Mesodermal cell (in vitro differentiated cells): Measurements from ENCODE around the gene ACER2.

ENCODE experiments used
- H3K27ac ChIP-seq: 2 replicates; pipeline ENCODE4 v1.7.0; 2013; ENCODE audit warnings: mild to moderate bottlenecking, low read depth, low read length, moderate library complexity; ENCODE audit not compliant: severe bottlenecking
- H3K36me3 ChIP-seq: 2 replicates; pipeline ENCODE4 v1.7.1; 2013; ENCODE audit warnings: mild to moderate bottlenecking, low read length, moderate library complexity; ENCODE audit not compliant: control insufficient read depth, insufficient read depth
- H3K4me1 ChIP-seq: one replicate; pipeline ENCODE4 v1.7.1; 2013; ENCODE audit warnings: mild to moderate bottlenecking, low read length; ENCODE audit not compliant: insufficient read depth, control insufficient read depth, poor library complexity, severe bottlenecking
- H3K4me3 ChIP-seq: 2 replicates; pipeline ENCODE4 v1.7.0; 2013; ENCODE audit warnings: low read length, control low read depth, mild to moderate bottlenecking; ENCODE audit not compliant: insufficient read depth, poor library complexity, severe bottlenecking; ENCODE audit errors: extremely low read depth
- H3K9me3 ChIP-seq: 2 replicates; pipeline ENCODE4 v1.7.1; 2013; ENCODE audit warnings: mild to moderate bottlenecking, low read length, moderate library complexity; ENCODE audit not compliant: control insufficient read depth
- WGBS, 2 experiments: methylation state at CpG; one replicate each; pipeline ENCODE4 v1.1.5; 2013; ENCODE audit warnings: missing lambda C conversion rate in 2 of 2; ENCODE audit not compliant: insufficient coverage in 2 of 2; 5-methylcytosine and 5-hydroxymethylcytosine counted together

ACER2 gene

DNA sequence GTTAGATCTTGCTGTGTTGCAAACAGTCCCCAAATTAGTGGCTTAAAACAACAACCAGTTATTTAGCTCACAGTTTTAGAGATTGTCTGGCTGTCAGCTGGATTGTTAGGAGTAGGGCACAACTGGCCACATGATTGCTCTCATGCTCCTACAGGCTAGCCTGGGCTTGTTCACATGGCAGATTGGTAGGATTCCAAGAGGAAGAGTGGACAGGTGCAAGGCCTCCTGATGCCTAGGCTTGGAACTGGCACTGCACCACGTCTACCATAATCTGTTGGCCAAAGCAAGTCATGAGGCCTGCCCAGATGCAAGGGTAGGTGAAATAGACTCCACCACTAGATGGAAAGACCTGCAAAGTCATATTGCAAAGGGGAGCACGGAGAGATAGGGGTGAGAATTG lies 76.4 kb downstream of the ACER2 start:
- H3K36me3 ChIP-seq = no peaks in the 10 kb centered on the region
- no peaks in the 10 kb centered on the region for H3K4me1 ChIP-seq
- WGBS, 2 experiments = 67 to 75% methylated on average over 1 of the region's 2 CpGs
- H3K4me3 ChIP-seq = no peak overlapping the region
- H3K27ac ChIP-seq = no peak overlapping the region
- no peaks in the 10 kb centered on the region for H3K9me3 ChIP-seq

DNA sequence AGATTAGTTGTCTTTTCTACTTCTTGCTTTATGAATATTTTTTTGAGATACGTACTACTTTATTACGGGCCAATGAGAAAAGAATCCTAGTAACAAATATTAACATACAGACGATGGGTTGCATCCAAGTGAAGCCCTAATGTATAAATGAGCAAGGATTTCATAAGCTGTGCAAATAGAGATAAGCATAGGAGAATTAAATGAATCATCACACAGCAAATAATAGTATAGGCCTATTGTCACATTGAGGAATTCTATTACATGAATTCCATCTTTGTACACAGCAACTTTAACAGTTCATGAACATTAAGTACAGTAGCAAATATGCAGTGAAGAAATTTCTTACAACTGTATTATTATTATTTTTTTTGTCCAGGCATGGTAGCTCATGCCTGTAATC lies 78.0 kb downstream of the ACER2 start:
- no CpG with 5 or more reads among the region's 3 CpGs for WGBS, 2 experiments
- H3K4me3 ChIP-seq = no peak overlapping the region
- no peaks in the 10 kb centered on the region for H3K9me3 ChIP-seq
- H3K27ac ChIP-seq = no peak overlapping the region
- no peaks in the 10 kb centered on the region for H3K4me1 ChIP-seq
- no peaks in the 10 kb centered on the region for H3K36me3 ChIP-seq

DNA sequence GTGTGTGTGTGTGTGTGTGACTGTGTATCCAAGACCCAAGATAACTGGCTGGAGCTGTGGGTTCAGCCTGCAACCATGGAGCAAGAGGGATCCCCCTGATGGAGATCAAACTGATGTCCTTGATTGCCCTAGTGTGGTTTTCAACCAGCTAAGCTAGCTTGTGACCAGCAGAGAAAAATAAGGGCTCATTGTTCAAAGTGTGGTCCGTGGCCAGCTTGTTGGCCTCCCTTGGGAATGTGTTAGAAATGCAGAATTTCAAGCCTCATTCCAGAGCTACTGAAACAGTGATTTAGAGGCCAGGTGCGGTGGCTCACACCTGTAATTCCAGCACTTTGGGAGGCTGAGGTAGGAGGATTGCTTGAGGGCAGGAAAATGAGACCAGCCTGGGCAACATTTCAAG lies 79.9 kb downstream of the ACER2 start:
- H3K9me3 ChIP-seq = no peaks in the 10 kb centered on the region
- H3K36me3 ChIP-seq = no peaks in the 10 kb centered on the region
- WGBS, 2 experiments = 77 to 100% methylated on average over 2 of the region's 2 CpGs
- no peaks in the 10 kb centered on the region for H3K4me1 ChIP-seq
- no peak overlapping the region for H3K27ac ChIP-seq
- no peak overlapping the region for H3K4me3 ChIP-seq

DNA sequence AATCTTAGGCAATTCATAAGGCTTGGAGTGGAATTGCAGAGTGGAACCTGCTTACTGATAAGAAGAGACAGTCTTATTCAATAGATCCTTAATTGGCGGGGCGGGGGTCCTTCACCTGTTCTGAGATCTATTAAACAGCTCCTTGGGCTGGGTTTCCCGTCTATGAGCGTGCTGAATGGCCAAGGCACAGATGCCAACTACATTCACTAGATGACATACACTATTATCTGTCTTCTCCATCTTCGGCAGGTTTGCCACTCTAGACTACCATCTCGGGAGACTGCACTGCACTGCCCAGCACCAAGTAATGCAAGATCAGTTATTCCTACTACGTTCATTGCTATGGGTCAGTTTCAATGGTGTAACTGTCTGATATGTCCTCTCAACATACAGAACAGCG lies 81.5 kb downstream of the ACER2 start:
- Histone ChIP-seq H3K4me1 (no peaks in the 10 kb centered on the region), H3K36me3 (no peaks in the 10 kb centered on the region), H3K9me3 (no peaks in the 10 kb centered on the region), H3K4me3 (no peak overlapping the region), H3K27ac (no peak overlapping the region)
- WGBS, 2 experiments = 89 to 94% methylated on average over 7 to 8 of the region's 8 CpGs

DNA sequence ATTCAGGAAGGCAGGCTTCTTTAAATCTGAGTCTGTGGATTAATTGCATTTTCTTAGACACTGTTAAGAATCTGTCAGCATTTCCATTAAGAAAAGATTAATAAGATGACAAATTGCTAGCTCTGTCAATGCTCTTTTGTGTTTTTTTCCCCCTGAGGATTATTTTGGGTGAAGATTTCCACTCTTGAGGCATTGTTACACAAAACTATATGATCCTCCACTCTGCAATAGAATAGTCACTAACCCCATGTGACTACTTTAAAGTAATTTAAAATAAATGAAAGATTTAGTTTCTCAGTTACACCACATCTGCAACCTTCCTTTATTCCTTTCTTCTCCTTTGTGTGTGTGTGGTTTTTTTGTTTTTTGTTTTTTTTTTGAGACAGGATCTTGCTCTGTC lies 82.0 kb downstream of the ACER2 start:
- Histone ChIP-seq H3K4me3 (no peak overlapping the region), H3K27ac (no peak overlapping the region), H3K9me3 (no peaks in the 10 kb centered on the region), H3K4me1 (no peaks in the 10 kb centered on the region), H3K36me3 (no peaks in the 10 kb centered on the region)

DNA sequence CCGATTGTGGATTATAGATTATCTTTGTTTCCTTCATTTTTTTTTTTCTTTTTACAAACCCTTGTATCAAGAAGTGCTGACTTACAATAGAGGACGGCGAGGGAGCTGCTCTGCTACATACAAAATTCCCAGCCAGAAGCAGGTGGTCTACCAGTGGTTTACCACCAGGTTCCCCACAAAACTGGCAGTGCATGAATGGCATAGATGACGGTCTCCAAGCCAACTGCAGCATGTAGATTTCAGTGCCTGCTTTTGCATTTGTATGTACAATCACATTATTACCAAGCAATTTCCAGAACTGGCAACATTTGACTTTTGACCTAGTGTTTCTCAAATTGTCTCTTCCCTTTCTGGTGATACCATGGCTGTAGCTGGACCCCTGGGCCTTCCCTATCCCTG lies 84.0 kb downstream of the ACER2 start:
- Histone ChIP-seq H3K4me3 (no peak overlapping the region), H3K27ac (no peak overlapping the region), H3K4me1 (no peaks in the 10 kb centered on the region), H3K9me3 (no peaks in the 10 kb centered on the region), H3K36me3 (no peaks in the 10 kb centered on the region)
- WGBS, 2 experiments = 89% methylated on average over 1 to 3 of the region's 4 CpGs

DNA sequence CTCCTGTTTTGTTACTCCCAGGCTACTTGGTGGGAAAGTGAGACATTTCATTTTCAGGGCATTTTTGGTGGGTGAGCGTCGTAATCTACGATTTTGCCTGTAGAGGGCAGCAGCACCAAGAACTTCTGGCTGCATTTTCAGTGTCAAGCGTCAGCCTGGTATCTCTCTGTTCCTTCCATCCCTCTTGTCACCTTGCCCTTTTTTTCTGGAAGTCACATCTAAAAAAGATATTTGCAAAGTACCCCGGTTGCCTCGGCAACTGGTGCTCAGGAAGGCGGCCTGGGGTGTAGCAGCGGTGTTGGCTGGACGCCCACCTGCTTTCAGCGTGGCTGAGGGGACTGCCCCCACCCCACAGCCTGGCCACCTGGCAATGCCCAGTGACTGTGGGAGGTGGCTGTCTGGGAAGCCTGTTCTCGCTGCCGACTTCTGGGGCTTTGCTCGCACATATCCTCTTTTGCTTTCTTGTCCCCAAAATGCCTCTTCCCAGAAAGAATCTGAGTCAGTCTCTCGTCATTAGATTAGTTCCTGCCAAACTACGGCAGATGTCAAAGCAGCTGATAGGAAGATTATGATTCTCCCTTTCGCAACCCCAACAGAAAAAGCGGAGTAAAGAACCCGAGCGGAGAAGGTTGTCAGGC lies 84.5 kb downstream of the ACER2 start:
- 35 to 47% methylated on average over 15 to 16 of the region's 19 CpGs for WGBS, 2 experiments
- no peak overlapping the region for H3K27ac ChIP-seq
- no peaks in the 10 kb centered on the region for H3K9me3 ChIP-seq
- no peaks in the 10 kb centered on the region for H3K36me3 ChIP-seq
- no peaks in the 10 kb centered on the region for H3K4me1 ChIP-seq
- H3K4me3 ChIP-seq = no peak overlapping the region

DNA sequence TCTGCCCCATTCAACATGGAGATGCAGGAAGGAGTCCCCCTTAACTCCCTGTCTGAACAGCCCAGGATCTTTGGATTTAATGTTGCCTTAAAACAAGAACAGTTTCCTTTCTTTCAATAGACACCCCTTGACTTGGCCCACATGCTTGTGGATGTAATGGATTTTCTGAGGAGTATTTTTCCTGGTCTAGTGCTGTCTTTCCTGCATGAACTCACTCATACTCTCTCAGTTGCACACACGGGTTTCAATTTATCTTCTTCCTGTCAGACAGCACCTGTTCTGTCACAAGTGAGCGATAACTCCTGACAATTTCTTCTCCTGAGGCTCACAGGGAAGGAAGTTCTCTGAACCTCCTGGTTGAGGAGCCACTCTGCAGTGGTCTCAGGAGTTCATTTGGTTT lies 85.1 kb downstream of the ACER2 start:
- WGBS, 2 experiments = 87 to 100% methylated on average over 2 of the region's 2 CpGs
- Histone ChIP-seq H3K4me3 (no peak overlapping the region), H3K4me1 (no peaks in the 10 kb centered on the region)

DNA sequence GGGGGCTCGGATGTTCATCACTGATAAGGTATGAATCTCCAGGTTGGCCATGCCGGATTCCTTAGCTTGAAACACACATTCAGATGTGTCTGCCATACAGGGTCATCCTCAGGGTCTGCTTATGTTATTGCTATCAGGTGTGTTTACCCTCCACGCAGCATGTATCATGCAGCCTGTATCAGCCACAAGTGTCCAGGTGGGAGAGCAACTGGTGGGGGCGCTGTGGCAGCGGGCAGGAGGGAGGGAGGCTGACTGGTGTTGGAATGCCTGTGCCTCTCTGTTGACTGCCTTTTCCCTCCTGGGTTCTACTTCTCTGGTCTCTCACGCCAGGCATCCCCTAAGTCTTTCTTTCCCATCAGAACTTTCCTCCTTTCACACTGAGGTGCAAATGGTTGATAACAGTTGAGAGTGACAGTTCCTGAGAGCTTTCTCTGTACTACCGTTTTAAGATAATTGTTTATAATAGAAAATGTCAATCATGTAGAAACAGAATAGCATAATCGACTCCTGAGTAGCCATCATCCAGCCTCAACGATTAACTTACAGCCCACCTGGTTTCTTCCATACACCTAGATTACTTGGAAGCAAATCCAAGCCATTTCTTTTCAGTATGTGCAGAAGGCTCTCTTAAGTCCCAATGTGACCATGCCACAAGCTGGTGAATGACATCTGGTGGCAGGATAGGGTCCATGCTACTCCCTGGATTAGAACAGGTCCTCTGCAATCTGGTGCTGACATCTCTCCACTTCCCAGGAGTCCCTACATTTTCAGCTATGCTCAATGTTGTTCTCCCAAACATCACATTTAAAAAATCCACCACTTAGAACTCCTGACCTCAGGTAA lies 86.6 kb downstream of the ACER2 start:
- no peaks in the 10 kb centered on the region for H3K9me3 ChIP-seq
- H3K4me1 ChIP-seq = no peaks in the 10 kb centered on the region
- H3K27ac ChIP-seq = no peak overlapping the region
- no peak overlapping the region for H3K4me3 ChIP-seq
- 79 to 84% methylated on average over 3 to 7 of the region's 9 CpGs for WGBS, 2 experiments
- no peaks in the 10 kb centered on the region for H3K36me3 ChIP-seq

More for the DNA sequence above, 85.1 kb downstream of the ACER2 start:
- no peaks in the 10 kb centered on the region for H3K36me3 ChIP-seq
- no peaks in the 10 kb centered on the region for H3K9me3 ChIP-seq
- no peak overlapping the region for H3K27ac ChIP-seq

DNA sequence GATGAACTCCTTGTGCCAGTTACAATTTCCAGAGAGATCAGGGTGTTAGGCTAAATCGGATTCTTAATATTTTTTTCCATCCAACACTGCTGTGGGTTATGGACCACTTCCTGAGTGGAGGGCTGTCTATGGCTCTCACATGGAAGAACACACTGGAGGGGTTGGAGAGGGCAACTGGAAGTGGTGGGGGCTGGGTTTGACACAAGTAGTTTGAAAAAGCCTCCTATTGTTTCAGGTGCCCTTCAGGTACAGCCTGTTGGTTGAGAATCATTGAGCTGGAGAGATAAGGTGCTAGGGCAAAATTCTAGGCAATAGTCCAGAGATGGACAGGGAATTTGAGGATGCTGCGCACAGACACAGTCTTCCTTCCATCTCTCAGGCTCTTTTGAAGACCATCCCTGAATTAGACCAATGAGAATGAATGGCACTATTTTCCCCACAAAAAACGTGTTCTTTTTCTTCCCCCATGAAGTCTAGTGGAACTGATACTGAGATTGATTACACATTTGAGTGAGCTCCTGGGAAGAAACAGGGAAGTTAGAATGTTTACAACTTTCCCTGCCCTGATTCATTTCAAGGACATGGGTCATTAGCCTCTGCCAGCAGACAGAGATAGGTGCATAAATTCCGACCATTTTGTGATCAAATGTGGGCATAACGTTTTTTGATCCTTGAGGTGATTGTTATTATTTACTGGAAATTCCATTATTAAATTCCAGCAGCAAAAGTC lies 87.7 kb downstream of the ACER2 start:
- no peak overlapping the region for H3K4me3 ChIP-seq
- no peak overlapping the region for H3K27ac ChIP-seq
- no peaks in the 10 kb centered on the region for H3K9me3 ChIP-seq
- 75 to 100% methylated on average over 1 of the region's 5 CpGs for WGBS, 2 experiments
- no peaks in the 10 kb centered on the region for H3K36me3 ChIP-seq
- H3K4me1 ChIP-seq = no peaks in the 10 kb centered on the region

DNA sequence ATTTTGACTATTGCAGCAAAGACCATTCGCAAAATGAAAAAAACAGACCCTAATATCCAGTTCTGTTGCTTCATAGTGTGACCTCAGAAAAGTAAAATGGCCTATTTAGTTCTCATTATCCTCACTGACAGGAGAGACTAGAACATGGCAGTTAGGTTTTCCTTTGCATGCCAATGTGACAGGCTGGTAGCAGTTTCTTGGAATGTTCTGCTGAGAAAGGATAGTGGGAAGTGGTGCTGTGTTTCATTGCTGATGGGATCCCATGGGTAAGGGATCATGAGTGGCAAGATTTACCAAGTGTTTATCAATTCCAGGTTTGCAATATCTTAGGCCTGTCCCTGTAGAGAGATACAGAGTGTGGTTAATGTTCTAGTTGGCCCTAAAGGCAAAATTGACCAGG lies 88.5 kb downstream of the ACER2 start:
- 100% methylated on average over 1 of the region's 1 CpG for WGBS, 2 experiments
- H3K9me3 ChIP-seq = no peaks in the 10 kb centered on the region
- H3K36me3 ChIP-seq = no peaks in the 10 kb centered on the region
- H3K27ac ChIP-seq = no peak overlapping the region
- H3K4me3 ChIP-seq = no peak overlapping the region
- H3K4me1 ChIP-seq = no peaks in the 10 kb centered on the region
